GOT3 (cell line): ENCODE data around the gene CLIC3.
"Not testable (repeated sequence)": the region's sequence is repeated elsewhere in the genome, so short reads cannot be mapped to it uniquely, and the experiment has no call there.

Source experiments
- DNase-seq: peaks from one replicate; lab custom pipeline; 2025; ENCODE audit warnings: mixed read lengths; lab: John Stamatoyannopoulos, UW

Gene CLIC3, protein sequence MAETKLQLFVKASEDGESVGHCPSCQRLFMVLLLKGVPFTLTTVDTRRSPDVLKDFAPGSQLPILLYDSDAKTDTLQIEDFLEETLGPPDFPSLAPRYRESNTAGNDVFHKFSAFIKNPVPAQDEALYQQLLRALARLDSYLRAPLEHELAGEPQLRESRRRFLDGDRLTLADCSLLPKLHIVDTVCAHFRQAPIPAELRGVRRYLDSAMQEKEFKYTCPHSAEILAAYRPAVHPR

GRCh38 chr9:136996361-136997292, at the start of gene CLIC3:
TSS of gene CLIC3 (minus strand) at chr9:136996568. CDS start at chr9:136996543, 25 bp downstream.
- no peak for DNase-seq

DNA sequence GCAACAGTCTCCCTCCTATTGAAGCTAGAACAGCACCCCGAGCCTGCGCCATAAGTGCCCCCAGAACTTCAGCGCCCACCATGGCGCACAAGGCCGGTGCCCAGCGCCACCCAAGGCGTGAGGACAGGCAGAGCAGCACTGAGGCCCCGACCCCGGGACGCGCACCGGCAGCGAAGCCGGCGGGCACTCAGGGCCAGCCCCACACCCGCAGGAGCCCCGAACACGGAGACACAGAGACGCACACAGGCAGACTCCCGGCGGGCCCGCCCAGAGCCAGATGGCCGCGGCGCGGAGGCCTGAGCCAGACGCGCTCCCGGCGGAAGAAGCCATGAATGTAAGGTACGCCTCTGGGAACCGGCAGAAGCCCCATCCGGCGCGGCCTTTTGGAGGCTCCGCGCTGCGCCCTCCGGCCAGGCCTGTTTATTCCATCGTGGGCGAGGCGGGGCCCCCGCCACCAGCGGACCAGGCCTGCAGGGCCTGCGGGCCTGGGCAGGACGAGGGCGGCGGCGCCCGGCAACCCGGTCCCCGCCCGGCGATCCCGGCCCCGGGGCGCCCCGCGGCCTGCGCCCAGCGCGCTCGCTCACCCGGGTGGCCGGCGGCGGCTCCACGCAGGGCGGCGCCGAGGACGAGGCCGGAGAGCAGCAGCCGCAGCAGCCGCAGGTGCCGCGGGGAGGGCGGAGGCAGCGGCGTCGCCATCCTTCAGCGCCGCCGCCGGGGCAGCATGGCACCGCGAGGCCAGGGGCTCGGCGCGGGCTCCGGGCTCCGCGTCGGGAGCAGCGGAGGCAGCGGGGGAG, 49.1 kb upstream of the CLIC3 start:
- no peak for DNase-seq

DNA sequence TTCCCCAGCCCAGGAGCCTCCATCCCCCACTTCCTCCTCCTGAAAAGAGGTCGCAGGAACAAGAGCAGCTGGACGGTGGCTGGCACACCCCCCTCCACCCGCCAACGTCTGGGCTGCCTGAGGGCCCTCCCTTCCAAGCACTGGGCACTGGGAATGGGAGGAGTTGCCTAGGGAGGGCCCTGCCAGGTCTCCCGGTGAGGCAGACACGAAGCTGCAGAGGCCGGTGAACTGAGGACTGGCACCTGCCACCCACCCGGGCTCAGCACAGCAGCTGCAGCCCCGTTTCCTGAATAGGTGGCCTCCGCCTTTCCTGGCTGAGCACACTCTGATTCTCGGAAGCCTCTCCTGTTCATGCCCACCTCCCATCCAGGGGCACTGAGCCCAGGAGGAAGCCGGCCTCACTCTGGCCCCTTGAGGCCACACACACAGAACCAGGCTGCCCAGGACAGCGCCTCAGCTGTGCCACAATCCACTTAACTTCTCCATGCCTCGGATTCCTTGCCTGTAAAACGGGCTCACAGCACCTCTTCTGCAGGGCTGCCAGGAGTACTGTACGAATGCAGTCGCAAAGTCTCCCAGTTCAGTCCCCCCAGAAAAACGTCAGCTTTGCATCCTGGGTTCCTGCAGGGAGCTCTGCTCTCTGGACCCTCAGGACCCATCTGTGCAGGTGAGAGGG, 48.3 kb upstream of the CLIC3 start:
- no peak for DNase-seq

- DNase-seq: no peak
Measured at GRCh38 chr9:137044037-137044436, 47.7 kb upstream of the CLIC3 start.

DNA sequence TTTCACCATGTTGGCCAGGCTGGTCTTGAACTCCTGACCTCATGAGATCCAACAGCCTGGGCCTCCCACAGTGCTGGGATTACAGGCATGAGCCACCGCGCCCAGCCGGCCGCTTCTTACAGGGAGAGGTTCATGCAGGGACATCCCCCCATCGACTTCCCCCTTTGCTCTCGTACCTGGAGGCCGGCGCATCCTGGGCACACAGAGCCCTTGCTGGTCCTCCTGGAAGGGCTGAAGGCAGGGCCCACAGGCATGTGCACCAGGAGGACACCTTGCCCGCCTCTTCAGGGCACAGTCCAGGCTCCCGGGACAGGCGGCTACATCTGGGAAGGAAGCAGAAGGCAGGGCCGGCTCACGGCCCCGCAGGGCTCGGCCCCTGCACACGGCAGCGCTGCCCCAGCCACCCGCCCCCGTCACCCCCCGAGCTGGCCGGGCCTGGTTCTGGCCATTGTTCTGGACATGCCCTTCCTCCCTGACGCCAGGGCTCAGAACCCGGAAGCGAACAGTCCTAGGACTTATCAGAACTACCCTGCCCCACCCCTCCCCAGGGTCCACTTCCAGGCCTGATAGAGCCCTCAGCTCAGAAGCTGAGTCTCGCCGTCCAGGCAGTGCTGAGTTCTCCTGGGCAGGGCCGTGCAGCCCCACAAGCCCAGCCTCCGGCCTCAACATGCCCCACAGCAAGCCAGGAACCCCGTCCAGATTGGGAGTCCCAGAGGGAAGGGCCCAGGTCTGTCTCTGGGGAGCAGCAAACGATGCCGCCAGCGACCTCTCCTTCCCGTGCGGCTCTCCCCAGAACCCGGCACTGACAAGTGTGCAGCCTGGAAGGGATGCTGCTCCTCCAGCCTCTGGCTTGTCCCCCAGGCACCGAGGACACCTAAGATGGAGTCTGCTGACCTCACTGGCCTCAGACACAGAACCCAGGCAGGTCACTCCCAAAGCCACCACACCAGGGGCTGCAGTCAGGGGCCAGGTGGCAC, 46.7 kb upstream of the CLIC3 start:
- no peak for DNase-seq

GRCh38 chr9:137041124-137041523, 44.8 kb upstream of the CLIC3 start:
- no peak for DNase-seq

- DNase-seq: no peak
Measured at GRCh38 chr9:137040568-137040967, 44.2 kb upstream of the CLIC3 start.

DNA sequence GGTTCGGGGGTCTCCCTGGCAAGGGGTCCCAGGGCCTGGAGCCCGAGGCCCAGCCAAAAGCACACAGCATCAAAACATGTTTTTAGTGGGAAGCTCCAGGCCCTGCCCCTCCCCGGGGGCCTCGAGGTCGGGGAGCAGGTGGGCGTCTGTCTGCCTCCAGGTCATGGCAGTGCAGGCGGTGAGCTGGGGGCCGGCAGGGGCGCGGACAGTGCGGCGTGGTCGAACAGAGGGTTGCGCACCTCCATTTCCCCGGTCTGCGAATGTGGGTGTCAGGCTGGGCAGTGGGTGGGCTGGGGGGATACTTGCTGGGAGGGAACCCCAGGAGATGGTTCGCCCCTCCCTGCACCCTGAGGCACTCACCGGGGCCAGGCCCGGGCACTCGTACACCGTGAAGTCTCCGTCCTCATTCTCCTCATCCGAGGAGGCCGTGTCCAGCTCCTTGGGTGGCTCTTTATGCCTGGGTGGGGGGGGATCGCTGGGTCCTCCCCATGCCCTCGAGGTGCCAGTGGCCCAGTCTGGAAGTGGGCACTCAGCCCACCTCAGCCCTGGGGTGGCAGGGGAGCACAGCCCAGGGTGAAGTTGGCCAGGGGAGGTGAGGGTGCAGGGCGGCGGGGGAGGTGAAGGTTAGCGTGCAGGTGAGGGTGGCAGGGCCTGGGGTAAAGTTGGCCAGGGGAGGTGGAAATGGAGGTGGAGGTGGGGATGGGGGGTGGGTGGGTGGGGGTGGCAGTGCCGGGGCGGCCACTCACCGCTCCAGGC, 43.4 kb upstream of the CLIC3 start:
- no peak for DNase-seq

- DNase-seq: no peak
Measured at GRCh38 chr9:137038916-137039315, 42.5 kb upstream of the CLIC3 start.

DNA sequence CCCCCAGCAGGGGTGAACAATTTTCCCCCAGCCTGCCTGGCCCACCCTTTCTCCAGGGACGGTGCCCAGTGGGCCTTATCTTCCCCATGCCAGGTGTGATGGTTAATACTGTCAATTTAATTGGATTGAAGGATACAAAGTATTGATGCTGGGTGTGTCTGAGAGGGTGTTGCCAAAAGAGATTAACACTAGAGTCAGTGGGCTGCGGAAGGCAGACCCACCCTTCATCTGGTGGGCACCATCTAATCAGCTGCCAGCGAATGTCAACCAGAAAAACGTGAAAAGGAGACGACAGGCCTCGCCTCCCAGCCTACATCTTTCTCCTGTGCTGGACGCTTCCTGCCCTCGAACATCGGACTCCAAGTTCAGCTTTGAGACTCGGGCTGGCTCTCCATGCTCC, 41.1 kb upstream of the CLIC3 start:
- DNase-seq: no peak

- DNase-seq: no peak
Measured at GRCh38 chr9:137037035-137037434, 40.7 kb upstream of the CLIC3 start.

DNA sequence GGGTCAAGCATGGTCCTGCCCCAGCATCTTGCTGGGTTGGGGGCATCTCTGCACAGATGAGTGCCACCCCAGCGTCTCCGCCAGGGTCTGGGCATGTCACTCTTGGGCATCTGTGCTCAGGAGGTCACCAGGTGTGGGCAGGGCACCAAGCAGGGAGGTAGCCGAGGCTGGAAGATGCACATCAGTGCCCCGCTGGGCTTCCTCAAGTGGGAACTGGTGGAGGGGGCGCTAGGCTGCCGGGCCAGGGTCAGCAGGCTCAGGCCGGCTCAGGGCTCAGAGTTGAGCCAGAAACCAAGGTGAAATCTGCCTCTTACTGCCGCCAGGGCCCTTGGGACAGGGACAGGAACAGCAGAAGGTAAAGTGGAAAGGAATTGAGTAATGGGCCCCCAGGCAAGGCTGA, 39.6 kb upstream of the CLIC3 start:
- DNase-seq: no peak

DNA sequence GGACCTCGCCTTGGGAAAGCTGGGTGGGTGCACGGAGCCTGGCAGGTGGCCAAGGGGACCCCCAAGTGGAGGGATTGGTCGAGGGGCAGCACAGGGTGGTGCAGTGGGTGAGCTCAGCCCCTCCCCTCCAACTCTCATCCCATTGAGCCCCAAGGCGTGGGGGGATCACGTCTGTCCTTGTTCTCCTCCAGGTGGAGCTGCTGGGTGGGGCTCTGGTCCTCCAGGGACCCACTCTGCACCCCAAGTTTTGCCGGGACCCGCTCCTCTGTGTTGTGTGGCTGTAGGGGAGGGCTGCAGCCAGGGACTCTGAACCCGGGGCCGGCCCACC, 39.1 kb upstream of the CLIC3 start:
- no peak for DNase-seq

- DNase-seq: peak; percentile 19
Measured at GRCh38 chr9:137034709-137035506, 38.5 kb upstream of the CLIC3 start.

DNA sequence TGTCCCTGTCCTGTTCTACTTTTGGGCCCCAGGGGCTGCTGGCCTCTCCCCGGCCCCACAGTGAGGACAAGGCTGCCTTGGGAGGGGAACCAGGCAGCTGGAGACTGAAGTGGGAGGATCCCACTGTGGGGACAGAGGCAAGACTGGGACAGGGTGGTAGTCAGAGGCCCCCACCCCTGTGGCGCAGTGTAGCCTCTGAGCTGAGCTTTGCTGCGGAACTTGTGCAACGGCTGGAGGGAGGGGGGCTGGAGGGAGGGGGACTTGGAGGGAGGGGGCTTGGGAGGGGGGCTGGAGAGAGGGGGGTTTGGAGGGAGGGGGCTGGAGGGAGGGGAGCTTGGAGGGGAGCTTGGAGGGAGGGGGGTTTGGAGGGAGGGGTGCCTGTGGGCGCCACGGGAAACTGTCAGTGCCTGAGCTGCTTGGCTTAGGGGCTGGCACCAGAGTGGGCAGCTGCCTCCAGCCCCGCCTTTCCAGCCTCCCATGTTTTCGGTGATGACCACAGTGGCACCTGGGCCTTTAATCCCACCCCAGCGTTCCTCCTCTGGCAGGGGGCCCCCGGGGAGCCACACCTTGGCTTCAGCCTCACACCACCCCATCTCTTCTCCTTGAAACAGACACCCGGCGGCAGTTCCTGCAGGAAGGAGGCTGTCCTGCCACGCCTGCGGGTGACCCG, 37.8 kb upstream of the CLIC3 start:
- DNase-seq: no peak

GRCh38 chr9:137033481-137033880, 37.1 kb upstream of the CLIC3 start:
- DNase-seq: not testable (repeated sequence)

- no peak for DNase-seq
Measured at GRCh38 chr9:137032858-137033257, 36.5 kb upstream of the CLIC3 start.

- DNase-seq: no peak
Measured at GRCh38 chr9:137031904-137032640, 35.7 kb upstream of the CLIC3 start, which contains the start of gene FUT7. TSS of gene FUT7 (minus strand) at chr9:137032088. CDS start at chr9:137031991, 97 bp downstream.
